Measurements from ENCODE around the gene CDCA7L. TPM values are rescaled to one million over a fixed set of nuclear protein-coding genes. Genes with fewer than 3 reads are reported as not detected.

Gene CDCA7L
- total RNA-seq, 2 donors from 2014 or later: 19.8 to 35.8 TPM

DNA sequence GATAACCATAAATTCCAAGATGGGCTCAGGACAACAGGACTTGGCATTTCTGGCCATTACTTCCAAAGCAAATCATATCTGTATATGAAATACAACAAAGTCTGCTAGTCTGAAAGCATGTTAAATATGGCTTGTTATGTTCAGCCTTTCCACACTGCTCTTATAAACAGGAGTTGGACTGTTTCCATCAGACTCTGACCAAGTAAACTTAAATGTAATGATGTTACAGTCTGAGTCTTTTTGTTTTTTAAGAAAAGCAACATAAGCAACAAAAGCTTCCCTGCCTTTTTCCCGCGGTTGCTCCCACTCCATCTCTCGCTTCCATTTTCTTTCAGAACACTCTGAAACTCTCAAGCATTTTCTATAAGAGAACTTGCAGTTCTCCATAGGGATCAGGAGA is 8.1 kb upstream of the CDCA7L start:
- H3K36me3 ChIP-seq: no peaks in the 10 kb centered on the region
- H3K9me3 ChIP-seq: no peaks in the 10 kb centered on the region
- intact Hi-C loops (cut with DNase I): no loop called here
- H3K4me1 ChIP-seq: no peaks in the 10 kb centered on the region
- no peak overlapping the region for H3K9ac ChIP-seq (ENCODE audit: low read depth in 2 of 2, low read length in 2 of 2)
- TF ChIP-seq, protein P1, sequence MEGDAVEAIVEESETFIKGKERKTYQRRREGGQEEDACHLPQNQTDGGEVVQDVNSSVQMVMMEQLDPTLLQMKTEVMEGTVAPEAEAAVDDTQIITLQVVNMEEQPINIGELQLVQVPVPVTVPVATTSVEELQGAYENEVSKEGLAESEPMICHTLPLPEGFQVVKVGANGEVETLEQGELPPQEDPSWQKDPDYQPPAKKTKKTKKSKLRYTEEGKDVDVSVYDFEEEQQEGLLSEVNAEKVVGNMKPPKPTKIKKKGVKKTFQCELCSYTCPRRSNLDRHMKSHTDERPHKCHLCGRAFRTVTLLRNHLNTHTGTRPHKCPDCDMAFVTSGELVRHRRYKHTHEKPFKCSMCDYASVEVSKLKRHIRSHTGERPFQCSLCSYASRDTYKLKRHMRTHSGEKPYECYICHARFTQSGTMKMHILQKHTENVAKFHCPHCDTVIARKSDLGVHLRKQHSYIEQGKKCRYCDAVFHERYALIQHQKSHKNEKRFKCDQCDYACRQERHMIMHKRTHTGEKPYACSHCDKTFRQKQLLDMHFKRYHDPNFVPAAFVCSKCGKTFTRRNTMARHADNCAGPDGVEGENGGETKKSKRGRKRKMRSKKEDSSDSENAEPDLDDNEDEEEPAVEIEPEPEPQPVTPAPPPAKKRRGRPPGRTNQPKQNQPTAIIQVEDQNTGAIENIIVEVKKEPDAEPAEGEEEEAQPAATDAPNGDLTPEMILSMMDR (IDR thresholded peaks at IDR 0.05): no peak
- H3K4me3 ChIP-seq: no peak overlapping the region
- DNase-seq: no peak
- no peaks in the 10 kb centered on the region for H3K27me3 ChIP-seq
- no peak overlapping the region for H3K27ac ChIP-seq

DNA sequence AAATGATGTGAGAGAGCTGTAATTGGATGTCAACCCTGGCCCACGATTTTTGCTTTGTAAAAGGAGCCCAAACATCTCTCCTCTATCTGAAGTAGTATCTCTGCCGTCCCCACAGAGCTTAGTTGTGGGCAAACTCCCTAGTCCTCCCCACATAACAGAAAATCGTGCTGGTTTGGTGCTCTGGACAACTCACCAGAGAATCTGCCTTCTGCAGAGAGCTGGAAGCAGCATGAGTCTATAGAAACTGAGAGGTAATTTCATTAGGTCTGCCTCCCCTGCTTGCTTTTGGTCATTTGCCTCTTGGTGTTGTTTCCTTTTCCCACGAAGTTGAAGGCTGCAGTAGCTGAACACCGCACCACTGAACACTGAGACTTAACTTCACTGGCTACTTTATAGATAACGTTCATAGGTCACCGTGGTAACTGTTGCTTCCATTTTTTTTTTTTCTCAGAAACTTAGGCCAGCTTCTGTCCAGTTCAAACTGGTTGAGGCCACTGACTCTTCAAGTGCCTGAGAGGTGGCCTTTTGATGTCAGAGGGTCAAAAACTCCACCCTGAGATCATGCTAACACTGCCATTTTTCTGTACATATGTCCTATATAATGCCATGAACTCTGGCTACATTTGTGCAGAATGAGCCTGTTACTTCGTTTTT is 3.3 kb upstream of the CDCA7L start:
- no peak overlapping the region for H3K27ac ChIP-seq
- H3K27me3 ChIP-seq: no peaks in the 10 kb centered on the region
- H3K36me3 ChIP-seq: no peaks in the 10 kb centered on the region
- no peak for DNase-seq
- intact Hi-C loops (cut with DNase I): loop anchor here (10.0 kb wide), 1 partner anchor 1154 kb away; no protein-coding TSS in a partner anchor
- no peak overlapping the region for H3K9ac ChIP-seq (ENCODE audit: low read depth in 2 of 2, low read length in 2 of 2)
- H3K4me3 ChIP-seq: no peak overlapping the region
- H3K4me1 ChIP-seq: peaks cover 5% of the 10 kb centered on the region
- TF ChIP-seq, protein P1 (IDR thresholded peaks at IDR 0.05): no peak
- no peaks in the 10 kb centered on the region for H3K9me3 ChIP-seq

DNA sequence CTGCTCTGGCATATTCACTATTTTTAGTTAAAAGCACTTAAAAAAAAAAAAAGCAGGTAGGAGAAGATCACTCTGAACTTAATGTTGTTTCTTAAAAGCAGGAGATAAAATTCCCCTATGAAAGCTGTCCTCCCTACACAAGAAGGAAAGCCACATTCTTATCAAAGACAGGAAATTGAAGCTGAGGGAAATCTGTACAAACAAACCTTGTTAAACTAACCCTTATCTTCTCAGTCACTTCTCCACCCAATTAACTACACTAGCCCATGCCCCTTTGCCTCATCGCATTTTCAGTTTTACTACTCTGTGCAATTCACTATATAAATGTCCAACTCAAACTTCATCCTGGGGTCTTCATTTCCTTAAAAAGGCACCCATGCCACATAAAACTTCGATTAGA is 2.7 kb upstream of the CDCA7L start:
- Histone ChIP-seq H3K4me3 (no peak overlapping the region), H3K9ac (ENCODE audit: low read depth in 2 of 2, low read length in 2 of 2) (no peak overlapping the region), H3K9me3 (no peaks in the 10 kb centered on the region), H3K27me3 (no peaks in the 10 kb centered on the region), H3K4me1 (peaks cover 5% of the 10 kb centered on the region), H3K36me3 (no peaks in the 10 kb centered on the region), H3K27ac (no peak overlapping the region)
- intact Hi-C loops (cut with DNase I): loop anchor here (10.0 kb wide), 1 partner anchor 1154 kb away; no protein-coding TSS in a partner anchor
- no peak for DNase-seq
- TF ChIP-seq, protein P1 (IDR thresholded peaks at IDR 0.05): no peak

DNA sequence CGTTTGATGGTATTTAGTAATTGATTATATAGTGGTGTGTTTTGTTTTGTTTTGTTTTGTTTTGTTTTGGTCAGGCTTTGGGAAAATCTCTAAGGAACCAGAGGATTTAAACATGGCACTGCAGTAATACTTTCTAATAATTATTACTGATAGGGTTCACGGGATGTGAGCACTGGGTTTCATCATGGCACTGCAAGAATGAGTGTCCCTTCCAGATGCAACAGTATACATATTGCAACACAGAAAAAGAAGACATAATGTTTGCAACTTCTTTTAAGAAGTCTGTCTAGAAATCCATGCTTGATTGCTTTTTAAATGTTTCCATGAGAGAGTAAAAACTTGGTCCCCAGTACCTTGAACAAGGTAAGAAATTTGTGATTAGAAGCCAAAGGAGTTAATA is 2.2 kb upstream of the CDCA7L start:
- TF ChIP-seq, protein P1 (IDR thresholded peaks at IDR 0.05): no peak

DNA sequence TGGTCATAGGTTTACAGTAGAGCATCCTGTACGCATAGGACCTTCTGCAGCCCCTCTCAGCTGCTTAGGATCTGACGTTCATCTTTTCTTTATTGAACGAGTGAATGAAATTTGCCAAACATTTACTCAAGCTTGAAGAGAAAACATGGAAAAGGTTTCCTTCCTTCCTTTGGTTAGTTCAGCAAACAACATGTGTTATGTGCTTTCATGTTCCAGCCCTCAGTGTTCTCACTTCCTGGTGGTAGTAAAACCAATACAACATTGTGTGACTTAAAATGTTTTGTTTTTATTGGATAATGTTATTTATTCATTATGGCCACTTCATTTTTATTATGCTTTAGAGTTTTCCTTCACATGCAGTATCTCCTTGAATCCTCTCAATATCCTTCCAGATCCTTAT is 1.4 kb upstream of the CDCA7L start:
- H3K4me1 ChIP-seq: peaks cover 5% of the 10 kb centered on the region
- no peaks in the 10 kb centered on the region for H3K27me3 ChIP-seq
- H3K4me3 ChIP-seq: no peak overlapping the region
- H3K9ac ChIP-seq (ENCODE audit: low read depth in 2 of 2, low read length in 2 of 2): peak overlapping the region in 1 of 2 donors; percentile 32
- H3K36me3 ChIP-seq: no peaks in the 10 kb centered on the region
- TF ChIP-seq, protein P1 (IDR thresholded peaks at IDR 0.05): no peak
- no peak for DNase-seq
- H3K9me3 ChIP-seq: no peaks in the 10 kb centered on the region
- H3K27ac ChIP-seq: no peak overlapping the region
- intact Hi-C loops (cut with DNase I): loop anchor here (10.0 kb wide), 1 partner anchor 1152 kb away; no protein-coding TSS in a partner anchor

More for the DNA sequence above, 2.2 kb upstream of the CDCA7L start:
- Histone ChIP-seq H3K9me3 (no peaks in the 10 kb centered on the region), H3K36me3 (no peaks in the 10 kb centered on the region), H3K27me3 (no peaks in the 10 kb centered on the region), H3K4me3 (no peak overlapping the region), H3K4me1 (peaks cover 5% of the 10 kb centered on the region), H3K9ac (ENCODE audit: low read depth in 2 of 2, low read length in 2 of 2) (no peak overlapping the region), H3K27ac (no peak overlapping the region)
- no peak for DNase-seq
- intact Hi-C loops (cut with DNase I): loop anchor here (10.0 kb wide), 1 partner anchor 1153 kb away; no protein-coding TSS in a partner anchor

Measured in colonic mucosa (tissue), 4 donors.